H9 (cell line): Measurements from ENCODE around the gene TMEM163. TPM values are rescaled to one million over a fixed set of nuclear protein-coding genes. Genes with fewer than 3 reads are reported as not detected.

Experiments used
- DNase-seq: peaks from one replicate; pipeline ENCODE4 v3.0.0-alpha.2; 2017
- H2AFZ ChIP-seq: one replicate; pipeline ENCODE4 v1.6.1; 2013; ENCODE audit warnings: mild to moderate bottlenecking, low read length, control low read depth, moderate library complexity
- H2AK5ac ChIP-seq: 2 replicates; pipeline ENCODE4 v1.6.1; 2013; ENCODE audit warnings: low read length, control low read depth, mixed read lengths; ENCODE audit not compliant: insufficient read length
- H2BK120ac ChIP-seq: one replicate; pipeline ENCODE4 v1.6.1; 2013; ENCODE audit warnings: low read depth, mild to moderate bottlenecking, low read length, control low read depth, inconsistent platforms; ENCODE audit not compliant: poor library complexity, severe bottlenecking
- H2BK12ac ChIP-seq: 2 replicates; pipeline ENCODE4 v1.6.1; 2013; ENCODE audit warnings: low read length, control low read depth, mixed read lengths, low read depth; ENCODE audit not compliant: insufficient read length
- H2BK15ac ChIP-seq: 2 replicates; pipeline ENCODE4 v1.6.1; 2013; ENCODE audit warnings: low read depth, low read length, control low read depth
- H2BK20ac ChIP-seq: one replicate; pipeline ENCODE4 v1.6.1; 2013; ENCODE audit warnings: low read depth, mild to moderate bottlenecking, low read length, control low read depth, inconsistent platforms; ENCODE audit not compliant: poor library complexity, severe bottlenecking
- H2BK5ac ChIP-seq: 2 replicates; pipeline ENCODE4 v1.6.1; 2013; ENCODE audit warnings: low read length, control low read depth, mixed read lengths; ENCODE audit not compliant: insufficient read length
- H3K14ac ChIP-seq: 2 replicates; pipeline ENCODE4 v1.6.1; 2013; ENCODE audit warnings: low read length, control low read depth; ENCODE audit not compliant: insufficient read depth
- H3K18ac ChIP-seq: 2 replicates; pipeline ENCODE4 v1.6.1; 2013; ENCODE audit warnings: low read depth, mild to moderate bottlenecking, mixed read lengths, low read length, control low read depth; ENCODE audit not compliant: insufficient read length
- H3K23ac ChIP-seq: 2 replicates; pipeline ENCODE4 v1.6.1; 2013; ENCODE audit warnings: low read length, control low read depth, mixed read lengths, low read depth; ENCODE audit not compliant: insufficient read length
- H3K23me2 ChIP-seq: 2 replicates; pipeline ENCODE4 v1.6.1; 2013; ENCODE audit warnings: low read depth, mild to moderate bottlenecking, mixed read lengths, low read length, control low read depth; ENCODE audit not compliant: insufficient read length, poor library complexity, severe bottlenecking
- H3K27ac ChIP-seq: 2 replicates; pipeline ENCODE4 v1.5.1; 2013; ENCODE audit warnings: low read length, control low read depth, mixed read lengths, low read depth; ENCODE audit not compliant: insufficient read length
- H3K27me3 ChIP-seq: 2 replicates; pipeline ENCODE4 v1.6.1; 2013; ENCODE audit warnings: low read length, control low read depth, inconsistent platforms; ENCODE audit not compliant: insufficient read depth
- H3K4ac ChIP-seq: 2 replicates; pipeline ENCODE4 v1.6.1; 2013; ENCODE audit warnings: low read depth, mild to moderate bottlenecking, control low read depth, inconsistent platforms, low read length, moderate library complexity
- H3K4me1 ChIP-seq: 2 replicates; pipeline ENCODE4 v1.6.1; 2013; ENCODE audit warnings: low read length, control low read depth, inconsistent platforms; ENCODE audit not compliant: insufficient read depth
- H3K4me2 ChIP-seq: 2 replicates; pipeline ENCODE4 v1.6.1; 2013; ENCODE audit warnings: low read length, control low read depth, mixed read lengths; ENCODE audit not compliant: insufficient read length, insufficient read depth
- H3K56ac ChIP-seq: 2 replicates; pipeline ENCODE4 v1.6.1; 2013; ENCODE audit warnings: low read depth, mild to moderate bottlenecking, mixed read lengths, low read length, control low read depth; ENCODE audit not compliant: insufficient read length
- H3K79me1 ChIP-seq: 2 replicates; pipeline ENCODE4 v1.6.1; 2013; ENCODE audit warnings: low read depth, mild to moderate bottlenecking, moderate library complexity, low read length, control low read depth, inconsistent platforms; ENCODE audit not compliant: insufficient read depth, poor library complexity, severe bottlenecking
- H3K79me2 ChIP-seq: 2 replicates; pipeline ENCODE4 v1.6.1; 2013; ENCODE audit warnings: low read length, control low read depth, inconsistent platforms; ENCODE audit not compliant: insufficient read depth
- H3K9ac ChIP-seq: 2 replicates; pipeline ENCODE4 v1.6.1; 2013; ENCODE audit warnings: low read length, control low read depth, mixed read lengths; ENCODE audit not compliant: insufficient read length; ENCODE audit errors: extremely low read depth
- H3K9me3 ChIP-seq: one replicate; pipeline ENCODE4 v1.6.1; 2013; ENCODE audit warnings: low read depth, low read length, inconsistent platforms; ENCODE audit not compliant: control insufficient read depth
- H3T11ph ChIP-seq: one replicate; pipeline ENCODE4 v1.6.1; 2013; ENCODE audit warnings: mild to moderate bottlenecking, low read length, control low read depth, inconsistent platforms
- H4K20me1 ChIP-seq: one replicate; pipeline ENCODE4 v1.6.1; 2013; ENCODE audit not compliant: control insufficient read depth, insufficient read length, insufficient read depth
- H4K5ac ChIP-seq: 2 replicates; pipeline ENCODE4 v1.6.1; 2013; ENCODE audit warnings: low read depth, mild to moderate bottlenecking, mixed read lengths, low read length, control low read depth; ENCODE audit not compliant: insufficient read length
- H4K8ac ChIP-seq: replicated peaks from 2 replicates; pipeline ENCODE4 v1.6.1; 2013; ENCODE audit warnings: low read length, control low read depth, mixed read lengths, low read depth; ENCODE audit not compliant: insufficient read length
- H4K91ac ChIP-seq: 2 replicates; pipeline ENCODE4 v1.6.1; 2013; ENCODE audit warnings: low read depth, mild to moderate bottlenecking, moderate library complexity, mixed read lengths, low read length, control low read depth; ENCODE audit not compliant: insufficient read length
- H3K27ac Mint-ChIP-seq, 3 experiments: 2 replicates in 2 of 3; 3 replicates in 1 of 3; pipeline ENCODE4 v1.8.0; 2020 to 2021; ENCODE audit warnings: mixed read lengths in 3 of 3, mild to moderate bottlenecking in 1 of 3, moderate library complexity in 1 of 3
- H3K27me3 Mint-ChIP-seq: 2 replicates; pipeline ENCODE4 v1.8.0; 2021; ENCODE audit warnings: low read depth, mild to moderate bottlenecking, moderate library complexity, mixed read lengths
- H3K36me3 Mint-ChIP-seq, 3 experiments: 2 replicates in 2 of 3; 3 replicates in 1 of 3; pipeline ENCODE4 v1.8.0; 2020 to 2021; ENCODE audit warnings: low read depth in 3 of 3, mixed read lengths in 3 of 3; ENCODE audit not compliant: insufficient read depth in 1 of 3
- H3K4me1 Mint-ChIP-seq, 2 experiments: 2 replicates each; pipeline ENCODE4 v1.8.0; 2020; ENCODE audit warnings: mixed read lengths in 2 of 2
- H3K4me3 Mint-ChIP-seq, 2 experiments: 2 replicates in 1 of 2; 3 replicates in 1 of 2; pipeline ENCODE4 v1.8.0; 2020 to 2021; ENCODE audit warnings: mild to moderate bottlenecking in 2 of 2, mixed read lengths in 2 of 2, moderate library complexity in 1 of 2
- H3K9me3 Mint-ChIP-seq, 2 experiments: 2 replicates in 1 of 2; 3 replicates in 1 of 2; pipeline ENCODE4 v1.8.0; 2020; ENCODE audit warnings: mild to moderate bottlenecking in 2 of 2, mixed read lengths in 2 of 2, moderate library complexity in 1 of 2
- total RNA-seq: library from RNA; stranded (reverse); gene quantifications from 2 replicates; pipeline ENCODE4 v1.2.1, GENCODE V29; 2021
- TF ChIP-seq, protein P1 (sequence below): fragments of 200-600 bp; sonication (generic); conservative IDR thresholded peaks from 3 replicates; pipeline ENCODE4 v1.8.0; 2021; ENCODE audit warnings: antibody characterized with exemption, mild to moderate bottlenecking

TMEM163 gene
- total RNA-seq, 1 experiment from 2014 or later, result 0.39 TPM

DNA sequence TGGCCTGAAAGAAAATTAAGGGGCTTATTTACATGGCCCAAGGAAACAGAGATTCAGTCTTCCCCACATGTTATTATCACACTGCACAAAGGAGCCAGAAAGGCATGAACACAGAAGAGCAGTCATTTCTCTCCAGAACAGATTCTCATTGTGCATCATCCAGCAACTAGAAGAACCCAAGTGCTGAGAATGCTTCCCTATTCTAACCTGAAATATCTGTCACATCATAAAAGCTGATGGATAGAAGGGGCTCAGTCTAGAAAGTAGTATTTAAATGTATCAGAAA, 145.8 kb downstream of the TMEM163 start:
- H3K79me1 ChIP-seq, result no peaks in the 10 kb centered on the region
- no peaks in the 10 kb centered on the region for H3K4me1 ChIP-seq
- no peak overlapping the region for H3K23ac ChIP-seq
- H3K18ac ChIP-seq, result no peak overlapping the region
- no peak overlapping the region for H3K4ac ChIP-seq
- TF ChIP-seq, protein P1, sequence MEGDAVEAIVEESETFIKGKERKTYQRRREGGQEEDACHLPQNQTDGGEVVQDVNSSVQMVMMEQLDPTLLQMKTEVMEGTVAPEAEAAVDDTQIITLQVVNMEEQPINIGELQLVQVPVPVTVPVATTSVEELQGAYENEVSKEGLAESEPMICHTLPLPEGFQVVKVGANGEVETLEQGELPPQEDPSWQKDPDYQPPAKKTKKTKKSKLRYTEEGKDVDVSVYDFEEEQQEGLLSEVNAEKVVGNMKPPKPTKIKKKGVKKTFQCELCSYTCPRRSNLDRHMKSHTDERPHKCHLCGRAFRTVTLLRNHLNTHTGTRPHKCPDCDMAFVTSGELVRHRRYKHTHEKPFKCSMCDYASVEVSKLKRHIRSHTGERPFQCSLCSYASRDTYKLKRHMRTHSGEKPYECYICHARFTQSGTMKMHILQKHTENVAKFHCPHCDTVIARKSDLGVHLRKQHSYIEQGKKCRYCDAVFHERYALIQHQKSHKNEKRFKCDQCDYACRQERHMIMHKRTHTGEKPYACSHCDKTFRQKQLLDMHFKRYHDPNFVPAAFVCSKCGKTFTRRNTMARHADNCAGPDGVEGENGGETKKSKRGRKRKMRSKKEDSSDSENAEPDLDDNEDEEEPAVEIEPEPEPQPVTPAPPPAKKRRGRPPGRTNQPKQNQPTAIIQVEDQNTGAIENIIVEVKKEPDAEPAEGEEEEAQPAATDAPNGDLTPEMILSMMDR, result no peak
- peaks cover 16 to 19% of the 10 kb centered on the region in 2 experiments for H3K4me1 Mint-ChIP-seq
- no peak overlapping the region for H2BK5ac ChIP-seq
- no peak overlapping the region for H2BK12ac ChIP-seq
- no peak overlapping the region for H4K91ac ChIP-seq
- H2AK5ac ChIP-seq, result no peak overlapping the region
- H3K27ac ChIP-seq, result no peak overlapping the region
- H3K9me3 ChIP-seq, result no peaks in the 10 kb centered on the region
- H3K56ac ChIP-seq, result no peak overlapping the region
- no peak for DNase-seq
- H3K23me2 ChIP-seq, result no peaks in the 10 kb centered on the region
- H3K14ac ChIP-seq, result no peak overlapping the region
- no peak overlapping the region; a peak in 1 of 7 replicates for H3K27ac Mint-ChIP-seq
- H4K20me1 ChIP-seq, result no peaks in the 10 kb centered on the region
- no peaks in the 10 kb centered on the region for H3K9me3 Mint-ChIP-seq
- no peak overlapping the region for H2BK120ac ChIP-seq
- no peak overlapping the region for H2AFZ ChIP-seq
- H2BK20ac ChIP-seq, result no peak overlapping the region
- H3K27me3 Mint-ChIP-seq, result no peaks in the 10 kb centered on the region
- H3K9ac ChIP-seq, result no peak overlapping the region
- H3K27me3 ChIP-seq, result no peaks in the 10 kb centered on the region
- no peak overlapping the region for H3K4me2 ChIP-seq
- H4K5ac ChIP-seq, result no peak overlapping the region
- no peaks in the 10 kb centered on the region for H3K79me2 ChIP-seq
- no peak overlapping the region for H3K4me3 Mint-ChIP-seq
- H2BK15ac ChIP-seq, result no peak overlapping the region
- no peaks in the 10 kb centered on the region; a peak in 1 of 7 replicates for H3K36me3 Mint-ChIP-seq
- H3T11ph ChIP-seq, result no peak overlapping the region
- no peak overlapping the region for H4K8ac ChIP-seq
